Right forelimb (tissue), 1 donor: Measurements from ENCODE around the gene TMEM247.

Experiments
- DNase-seq: peaks from one replicate; pipeline ENCODE4 v3.0.0-alpha.2; 2018

Gene TMEM247

GRCh38 chr2:46490521-46491141, 11.3 kb downstream of the TMEM247 start:
- peak; percentile 60 for DNase-seq

GRCh38 chr2:46492301-46492700, 12.9 kb downstream of the TMEM247 start:
- no peak for DNase-seq

GRCh38 chr2:46493241-46493970, 14.0 kb downstream of the TMEM247 start:
- DNase-seq: no peak

GRCh38 chr2:46493971-46494250, 14.5 kb downstream of the TMEM247 start:
- DNase-seq: peak; percentile 39

- peak; percentile 4 for DNase-seq
These were observed 15.2 kb downstream of the TMEM247 start for GRCh38 chr2:46494596-46494995.

- DNase-seq: peak; percentile 11
These were observed 16.1 kb downstream of the TMEM247 start for GRCh38 chr2:46495231-46496030.

- DNase-seq: no peak
These were observed 18.4 kb downstream of the TMEM247 start for GRCh38 chr2:46497766-46498165.

GRCh38 chr2:46498681-46499080, 19.3 kb downstream of the TMEM247 start:
- DNase-seq: no peak

- DNase-seq: no peak
These were observed 20.0 kb downstream of the TMEM247 start for GRCh38 chr2:46499392-46499785.

GRCh38 chr2:46500801-46501200, 21.4 kb downstream of the TMEM247 start:
- DNase-seq: no peak

GRCh38 chr2:46502291-46502885, 23.0 kb downstream of the TMEM247 start:
- no peak for DNase-seq

GRCh38 chr2:46503686-46504085, 24.3 kb downstream of the TMEM247 start:
- DNase-seq: no peak

GRCh38 chr2:46504221-46504620, 24.9 kb downstream of the TMEM247 start:
- DNase-seq: no peak

GRCh38 chr2:46504685-46505471, 25.5 kb downstream of the TMEM247 start:
- DNase-seq: no peak

- DNase-seq: no peak
These were observed 26.1 kb downstream of the TMEM247 start for GRCh38 chr2:46505472-46505783.

- no peak for DNase-seq
These were observed 26.9 kb downstream of the TMEM247 start for GRCh38 chr2:46506131-46506706.

GRCh38 chr2:46508312-46508711, 28.9 kb downstream of the TMEM247 start:
- no peak for DNase-seq

GRCh38 chr2:46508759-46509158, 29.4 kb downstream of the TMEM247 start:
- no peak for DNase-seq

- DNase-seq: no peak
These were observed 30.4 kb downstream of the TMEM247 start for GRCh38 chr2:46509804-46510203.

GRCh38 chr2:46510598-46511177, 31.3 kb downstream of the TMEM247 start:
- DNase-seq: no peak

GRCh38 chr2:46512185-46512584, 32.8 kb downstream of the TMEM247 start:
- DNase-seq: no peak

- DNase-seq: no peak
These were observed 35.4 kb downstream of the TMEM247 start for GRCh38 chr2:46514738-46515137.
